Parathyroid adenoma (tissue), 2 donors: Measurements from ENCODE around the gene PRDM8.

Experiments used
- H2AFZ ChIP-seq: fragments of 300-600 bp; sonication (generic); one replicate; pipeline ENCODE4 v1.7.0; 2017; ENCODE audit warnings: antibody characterized with exemption, mild to moderate bottlenecking
- H3K27ac ChIP-seq: fragments of 300-600 bp; sonication (generic); one replicate; pipeline ENCODE4 v1.7.0; 2017
- H3K27me3 ChIP-seq: fragments of 300-600 bp; sonication (generic); one replicate; pipeline ENCODE4 v1.7.0; 2017; ENCODE audit warnings: low read length; ENCODE audit not compliant: control insufficient read depth, insufficient read depth
- H3K36me3 ChIP-seq: fragments of 300-600 bp; sonication (generic); one replicate; pipeline ENCODE4 v1.7.0; 2017; ENCODE audit warnings: low read length; ENCODE audit not compliant: control insufficient read depth, insufficient read depth
- H3K4me1 ChIP-seq: fragments of 300-600 bp; sonication (generic); one replicate; pipeline ENCODE4 v1.7.0; 2017; ENCODE audit warnings: control low read depth
- H3K4me2 ChIP-seq: fragments of 300-600 bp; sonication (generic); one replicate; pipeline ENCODE4 v1.7.0; 2017; ENCODE audit warnings: low read length
- H3K4me3 ChIP-seq: fragments of 300-600 bp; sonication (generic); one replicate; pipeline ENCODE4 v1.7.0; 2017; ENCODE audit warnings: low read depth, low read length
- H3K79me2 ChIP-seq: fragments of 300-600 bp; sonication (generic); one replicate; pipeline ENCODE4 v1.7.0; 2017; ENCODE audit warnings: control low read depth
- H3K9ac ChIP-seq: fragments of 300-600 bp; sonication (generic); one replicate; pipeline ENCODE4 v1.7.0; 2017; ENCODE audit warnings: mild to moderate bottlenecking
- H3K9me3 ChIP-seq: fragments of 300-600 bp; sonication (generic); one replicate; pipeline ENCODE4 v1.7.0; 2017; ENCODE audit warnings: low read length; ENCODE audit not compliant: control insufficient read depth
- CTCF ChIP-seq: fragments of 300-600 bp; sonication (generic); IDR thresholded peaks from one replicate; pipeline ENCODE4 v1.7.0; 2017; ENCODE audit warnings: antibody characterized with exemption, mild to moderate bottlenecking
- donor health status: primary hyperparathyroidism.

The PRDM8 gene

GRCh38 chr4:80165855-80166254 lies 31.4 kb upstream of the PRDM8 start:
- H2AFZ ChIP-seq: no peak overlapping the region
- H3K27ac ChIP-seq: no peak overlapping the region
- H3K9me3 ChIP-seq: no peaks in the 10 kb centered on the region
- H3K4me2 ChIP-seq: no peak overlapping the region
- H3K79me2 ChIP-seq: no peaks in the 10 kb centered on the region
- H3K9ac ChIP-seq: no peak overlapping the region
- no peaks in the 10 kb centered on the region for H3K36me3 ChIP-seq
- no peak overlapping the region for H3K4me3 ChIP-seq
- no peaks in the 10 kb centered on the region for H3K4me1 ChIP-seq
- TF ChIP-seq CTCF: no peak
- H3K27me3 ChIP-seq: no peaks in the 10 kb centered on the region

- no peak overlapping the region for H3K9ac ChIP-seq
- H3K27ac ChIP-seq: no peak overlapping the region
Measured at GRCh38 chr4:80171251-80171650, 26.1 kb upstream of the PRDM8 start.

GRCh38 chr4:80171656-80172055 lies 25.6 kb upstream of the PRDM8 start:
- no peaks in the 10 kb centered on the region for H3K4me1 ChIP-seq
- no peak overlapping the region for H3K4me2 ChIP-seq
- no peak overlapping the region for H3K9ac ChIP-seq
- H3K9me3 ChIP-seq: no peaks in the 10 kb centered on the region
- no peak for TF ChIP-seq CTCF
- H3K79me2 ChIP-seq: no peaks in the 10 kb centered on the region
- no peak overlapping the region for H3K4me3 ChIP-seq
- no peaks in the 10 kb centered on the region for H3K27me3 ChIP-seq
- no peaks in the 10 kb centered on the region for H3K36me3 ChIP-seq
- no peak overlapping the region for H2AFZ ChIP-seq
- no peak overlapping the region for H3K27ac ChIP-seq

More at GRCh38 chr4:80171251-80171650, 26.1 kb upstream of the PRDM8 start:
- no peak for TF ChIP-seq CTCF
- no peak overlapping the region for H3K4me2 ChIP-seq
- no peaks in the 10 kb centered on the region for H3K9me3 ChIP-seq
- H3K4me1 ChIP-seq: no peaks in the 10 kb centered on the region
- H3K36me3 ChIP-seq: no peaks in the 10 kb centered on the region
- H2AFZ ChIP-seq: no peak overlapping the region
- H3K79me2 ChIP-seq: no peaks in the 10 kb centered on the region
- H3K27me3 ChIP-seq: no peaks in the 10 kb centered on the region
- no peak overlapping the region for H3K4me3 ChIP-seq

GRCh38 chr4:80172203-80172602 lies 25.1 kb upstream of the PRDM8 start:
- Histone ChIP-seq H3K4me1 (no peaks in the 10 kb centered on the region), H2AFZ (no peak overlapping the region), H3K36me3 (no peaks in the 10 kb centered on the region), H3K9ac (no peak overlapping the region), H3K9me3 (no peaks in the 10 kb centered on the region), H3K27ac (no peak overlapping the region), H3K4me3 (no peak overlapping the region), H3K4me2 (no peak overlapping the region), H3K79me2 (no peaks in the 10 kb centered on the region), H3K27me3 (no peaks in the 10 kb centered on the region)
- no peak for TF ChIP-seq CTCF

- Histone ChIP-seq H3K36me3 (no peaks in the 10 kb centered on the region), H3K9me3 (no peaks in the 10 kb centered on the region), H3K9ac (no peak overlapping the region), H3K27me3 (no peaks in the 10 kb centered on the region), H2AFZ (no peak overlapping the region), H3K27ac (no peak overlapping the region), H3K4me2 (no peak overlapping the region), H3K4me3 (no peak overlapping the region), H3K4me1 (no peaks in the 10 kb centered on the region), H3K79me2 (no peaks in the 10 kb centered on the region)
- no peak for TF ChIP-seq CTCF
Measured at GRCh38 chr4:80173401-80173800, 23.9 kb upstream of the PRDM8 start.
